Endothelial cell of umbilical vein (primary cell): Measurements from ENCODE around the gene HSPB1. TPM values are rescaled to one million over a fixed set of nuclear protein-coding genes. Genes with fewer than 3 reads are reported as not detected.

Source experiments
- BruUV-seq: library from RNA; stranded (reverse); fragments of 400-500 nt; replicated peaks from 2 replicates; lab custom pipeline; 2021; lab: Mats Ljungman, UMichigan
- CTCF ChIA-PET: fragments of 300-600, 350-600 bp; sonication (Branson Sonifier 250); formaldehyde crosslinking; loops from one replicate; lab custom pipeline; 2021; ENCODE audit warnings: antibody characterized with exemption, inconsistent platforms; lab: Charles Lee
- POLR2A ChIA-PET: fragments of 300-600, 350-600 bp; sonication (Branson Sonifier 250); formaldehyde crosslinking; loops from one replicate; lab custom pipeline; 2021; ENCODE audit warnings: antibody characterized with exemption, inconsistent platforms; lab: Charles Lee
- DNase-seq: peaks from one replicate; pipeline ENCODE4 v3.0.0-alpha.2; 2011; ENCODE audit warnings: low read depth, low spot score
- FAIRE-seq: peaks from 2 replicates; lab custom pipeline; 2011; peaks lifted over from hg19 to GRCh38; lab: Jason Lieb, UNC
- H2AFZ ChIP-seq: 2 replicates; pipeline ENCODE4 v1.6.0; 2012; ENCODE audit warnings: low read depth, low read length, control low read depth, inconsistent platforms
- H3K27ac ChIP-seq: 2 replicates; pipeline ENCODE4 v1.5.1; 2011; ENCODE audit warnings: low read depth, mild to moderate bottlenecking, control low read depth, low read length, moderate library complexity; ENCODE audit not compliant: insufficient read depth
- H3K27me3 ChIP-seq, 2 experiments: 2 replicates each; pipeline versions ENCODE4 v1.6.0 to v1.6.1; 2011; ENCODE audit warnings: low read length in 2 of 2, mixed read lengths in 1 of 2; ENCODE audit not compliant: control insufficient read depth in 2 of 2, insufficient read depth in 2 of 2
- H3K36me3 ChIP-seq, 2 experiments: 2 replicates in 1 of 2; 3 replicates in 1 of 2; pipeline ENCODE4 v1.5.1; 2011; ENCODE audit warnings: low read length in 2 of 2, mild to moderate bottlenecking in 1 of 2, moderate library complexity in 1 of 2; ENCODE audit not compliant: control insufficient read depth in 2 of 2, insufficient read depth in 2 of 2; ENCODE audit errors: extremely low read depth in 1 of 2
- H3K4me1 ChIP-seq: 3 replicates; pipeline ENCODE4 v1.5.1; 2011; ENCODE audit warnings: mild to moderate bottlenecking, low read length; ENCODE audit not compliant: control insufficient read depth, insufficient read depth; ENCODE audit errors: extremely low read depth
- H3K4me2 ChIP-seq: 2 replicates; pipeline ENCODE4 v1.6.1; 2011; ENCODE audit warnings: low read length, control low read depth, mixed read lengths; ENCODE audit not compliant: insufficient read depth
- H3K4me3 ChIP-seq, 3 experiments: fragments of 200-600 bp in 1 of 3; sonication (generic), shearing (Covaris generic) in 1 of 3; replicated peaks in 1 of 3; 2 replicates each; pipeline ENCODE4 v1.5.1; 2011 to 2016; ENCODE audit warnings: control low read depth in 3 of 3, low read length in 3 of 3, mild to moderate bottlenecking in 2 of 3, inconsistent platforms in 1 of 3, low read depth in 1 of 3, moderate library complexity in 1 of 3; ENCODE audit not compliant: insufficient read depth in 1 of 3
- H3K79me2 ChIP-seq: 2 replicates; pipeline ENCODE4 v1.6.0; 2012; ENCODE audit warnings: low read length, inconsistent platforms; ENCODE audit not compliant: control insufficient read depth, insufficient read depth
- H3K9ac ChIP-seq: replicated peaks from 2 replicates; pipeline ENCODE3; 2011; ENCODE audit warnings: low read length, control low read depth; ENCODE audit not compliant: insufficient read depth; ENCODE audit errors: extremely low read depth
- H3K9me1 ChIP-seq: replicated peaks from 3 replicates; pipeline ENCODE4 v1.6.0; 2011; ENCODE audit warnings: mild to moderate bottlenecking, low read length; ENCODE audit not compliant: control insufficient read depth, insufficient read depth; ENCODE audit errors: extremely low read depth
- H3K9me3 ChIP-seq: replicated peaks from 2 replicates; pipeline ENCODE4 v1.5.1; 2012; ENCODE audit warnings: low read length, inconsistent platforms; ENCODE audit not compliant: control insufficient read depth, insufficient read depth
- H4K20me1 ChIP-seq: replicated peaks from 2 replicates; pipeline ENCODE3; 2011; ENCODE audit warnings: mild to moderate bottlenecking, low read length; ENCODE audit not compliant: control insufficient read depth, insufficient read depth; ENCODE audit errors: extremely low read depth
- EZH2 ChIP-seq: IDR thresholded peaks from 2 replicates; pipeline ENCODE4 v1.6.1; 2012; ENCODE audit warnings: borderline replicate concordance, low read depth, mild to moderate bottlenecking, moderate library complexity, low read length, inconsistent platforms; ENCODE audit not compliant: severe bottlenecking
- FOS ChIP-seq: IDR thresholded peaks from 2 replicates; pipeline ENCODE4 v1.6.1; 2011; ENCODE audit warnings: mild to moderate bottlenecking, low read length, moderate library complexity, borderline replicate concordance; ENCODE audit not compliant: insufficient read depth
- GATA2 ChIP-seq: IDR thresholded peaks from 2 replicates; pipeline ENCODE4 v1.7.0; 2011; ENCODE audit warnings: low read depth, mild to moderate bottlenecking, moderate library complexity, mixed read lengths, low read length; ENCODE audit not compliant: insufficient read length, insufficient read depth
- JUN ChIP-seq: IDR thresholded peaks from 2 replicates; pipeline ENCODE4 v1.6.1; 2011; ENCODE audit warnings: borderline replicate concordance, low read depth; ENCODE audit not compliant: insufficient read length, insufficient read depth
- MYC ChIP-seq: IDR thresholded peaks from one replicate; pipeline ENCODE4 v1.6.1; 2011; ENCODE audit warnings: mild to moderate bottlenecking, low read depth, low read length
- POLR2A ChIP-seq: IDR thresholded peaks from 2 replicates; pipeline ENCODE4 v1.6.1; 2012; ENCODE audit warnings: low read depth, mild to moderate bottlenecking, control low read depth, low read length
- POLR2AphosphoS5 ChIP-seq: IDR thresholded peaks from 2 replicates; pipeline ENCODE4 v1.6.1; 2012; ENCODE audit warnings: low read depth, mild to moderate bottlenecking, control low read depth, low read length, moderate library complexity; ENCODE audit not compliant: insufficient read depth
- dilution Hi-C: fragments of 300-500 bp; cut with MboI; formaldehyde crosslinking; loops from one replicate; pipeline ENCODE4 v1.15.0; 2019; ENCODE audit warnings: low sequenced_read_pairs; ENCODE audit not compliant: extremely low pct_ligation_motif_present
- intact Hi-C: fragments of 100-400 bp; cut with micrococcal nuclease; formaldehyde crosslinking; loops from one replicate; pipeline ENCODE4 v1.10.0; 2022
- polyA plus RNA-seq, 4 experiments: library from polyadenylated mRNA; depleted of rRNA in 3 of 4; stranded (reverse) in 3 of 4; unstranded in 1 of 4; fragments of >200 nt; gene quantifications; 2 replicates each; pipeline versions ENCODE4 v1.2.1 to v1.2.3, GENCODE V29; 2011 to 2012; ENCODE audit warnings: missing spikeins in 1 of 4
- total RNA-seq: library from RNA; stranded (reverse); gene quantifications from 2 replicates; pipeline ENCODE4 v1.2.3, GENCODE V29; 2021
- TF ChIP-seq, protein P1 (sequence below): IDR thresholded peaks from 2 replicates; pipeline ENCODE4 v1.6.1; 2011; ENCODE audit not compliant: insufficient read depth, insufficient read length
- TF ChIP-seq, protein P2 (sequence below), 2 donors: IDR thresholded peaks; 1 replicate in 1 of 2; 2 replicates in 1 of 2; pipeline ENCODE4 v1.5.1; 2011; ENCODE audit warnings: low read length in 2 of 2, mild to moderate bottlenecking in 2 of 2, moderate library complexity in 2 of 2, control low read depth in 1 of 2, inconsistent platforms in 1 of 2, low read depth in 1 of 2; ENCODE audit not compliant: insufficient read depth in 1 of 2; ENCODE audit errors: extremely low read depth in 1 of 2

Gene HSPB1
- total and polyA plus RNA-seq, 2 donors (not counting 3 experiments of a cell fraction or from before 2014, with no cell fraction given): 1,748 to 3,130 TPM

DNA sequence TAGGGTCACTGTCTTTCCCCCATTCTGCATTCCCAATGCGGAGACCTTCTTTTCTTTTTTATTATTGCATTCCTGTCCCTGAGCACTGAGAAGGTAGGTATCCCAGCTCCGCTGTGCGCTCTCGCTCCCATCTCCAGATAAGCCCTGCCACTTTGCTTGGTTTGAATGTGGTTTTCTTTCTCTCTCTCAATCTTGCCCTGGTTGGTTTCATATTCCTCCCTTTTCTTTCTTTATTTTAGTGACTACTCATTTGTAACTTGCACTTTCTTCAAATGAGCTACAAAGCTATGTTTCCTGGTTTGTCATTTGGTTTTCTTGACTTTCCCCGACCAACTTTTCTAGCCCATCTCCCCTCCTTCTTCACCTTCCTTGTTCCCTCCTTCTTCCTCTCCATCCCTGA lies 29.0 kb upstream of the HSPB1 start:
- H3K27me3 ChIP-seq: peaks cover 28 to 37% of the 10 kb centered on the region in 2 experiments
- TF ChIP-seq, protein P1, sequence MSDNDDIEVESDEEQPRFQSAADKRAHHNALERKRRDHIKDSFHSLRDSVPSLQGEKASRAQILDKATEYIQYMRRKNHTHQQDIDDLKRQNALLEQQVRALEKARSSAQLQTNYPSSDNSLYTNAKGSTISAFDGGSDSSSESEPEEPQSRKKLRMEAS: no peak
- TF ChIP-seq JUN (no peak), EZH2 (no peak), POLR2A (no peak), FOS (no peak), GATA2 (no peak), POLR2AphosphoS5 (no peak), MYC (no peak)
- TF ChIP-seq, protein P2, sequence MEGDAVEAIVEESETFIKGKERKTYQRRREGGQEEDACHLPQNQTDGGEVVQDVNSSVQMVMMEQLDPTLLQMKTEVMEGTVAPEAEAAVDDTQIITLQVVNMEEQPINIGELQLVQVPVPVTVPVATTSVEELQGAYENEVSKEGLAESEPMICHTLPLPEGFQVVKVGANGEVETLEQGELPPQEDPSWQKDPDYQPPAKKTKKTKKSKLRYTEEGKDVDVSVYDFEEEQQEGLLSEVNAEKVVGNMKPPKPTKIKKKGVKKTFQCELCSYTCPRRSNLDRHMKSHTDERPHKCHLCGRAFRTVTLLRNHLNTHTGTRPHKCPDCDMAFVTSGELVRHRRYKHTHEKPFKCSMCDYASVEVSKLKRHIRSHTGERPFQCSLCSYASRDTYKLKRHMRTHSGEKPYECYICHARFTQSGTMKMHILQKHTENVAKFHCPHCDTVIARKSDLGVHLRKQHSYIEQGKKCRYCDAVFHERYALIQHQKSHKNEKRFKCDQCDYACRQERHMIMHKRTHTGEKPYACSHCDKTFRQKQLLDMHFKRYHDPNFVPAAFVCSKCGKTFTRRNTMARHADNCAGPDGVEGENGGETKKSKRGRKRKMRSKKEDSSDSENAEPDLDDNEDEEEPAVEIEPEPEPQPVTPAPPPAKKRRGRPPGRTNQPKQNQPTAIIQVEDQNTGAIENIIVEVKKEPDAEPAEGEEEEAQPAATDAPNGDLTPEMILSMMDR (IDR thresholded peaks at IDR 0.05; ENCODE audit: extremely low read depth in 1 of 2, insufficient read depth in 1 of 2, low read depth in 1 of 2, low read length in 2 of 2): no peak
- H3K9me3 ChIP-seq: no peaks in the 10 kb centered on the region
- ChIA-PET CTCF (interaction anchor here (1.0 to 6.3 kb wide), 5 partner anchors 9 to 40 kb away, joined by 3 to 55 read pairs (median 5); no protein-coding TSS in a partner anchor), POLR2A (no interaction called here)
- no TSS peak for BruUV-seq
- dilution Hi-C loops: no loop called here
- H2AFZ ChIP-seq: no peak overlapping the region
- intact Hi-C loops: no loop called here
- DNase-seq (no peak), FAIRE-seq (no peak)
- no peak overlapping the region for H3K9ac ChIP-seq
- no peaks in the 10 kb centered on the region for H3K4me1 ChIP-seq
- no peaks in the 10 kb centered on the region for H3K79me2 ChIP-seq
- no peaks in the 10 kb centered on the region for H3K9me1 ChIP-seq
- H3K27ac ChIP-seq: no peak overlapping the region
- no peaks in the 10 kb centered on the region for H4K20me1 ChIP-seq
- no peaks in the 10 kb centered on the region for H3K36me3 ChIP-seq
- H3K4me3 ChIP-seq: no peak overlapping the region
- no peak overlapping the region for H3K4me2 ChIP-seq
